Nucleus accumbens (tissue), 56 donors: ENCODE measurements around the gene ATP9B.

Experiments used
- DNase-seq, 56 donors: peaks; one replicate each; lab custom pipeline; 2025; lab: John Stamatoyannopoulos, UW

Gene ATP9B

DNA sequence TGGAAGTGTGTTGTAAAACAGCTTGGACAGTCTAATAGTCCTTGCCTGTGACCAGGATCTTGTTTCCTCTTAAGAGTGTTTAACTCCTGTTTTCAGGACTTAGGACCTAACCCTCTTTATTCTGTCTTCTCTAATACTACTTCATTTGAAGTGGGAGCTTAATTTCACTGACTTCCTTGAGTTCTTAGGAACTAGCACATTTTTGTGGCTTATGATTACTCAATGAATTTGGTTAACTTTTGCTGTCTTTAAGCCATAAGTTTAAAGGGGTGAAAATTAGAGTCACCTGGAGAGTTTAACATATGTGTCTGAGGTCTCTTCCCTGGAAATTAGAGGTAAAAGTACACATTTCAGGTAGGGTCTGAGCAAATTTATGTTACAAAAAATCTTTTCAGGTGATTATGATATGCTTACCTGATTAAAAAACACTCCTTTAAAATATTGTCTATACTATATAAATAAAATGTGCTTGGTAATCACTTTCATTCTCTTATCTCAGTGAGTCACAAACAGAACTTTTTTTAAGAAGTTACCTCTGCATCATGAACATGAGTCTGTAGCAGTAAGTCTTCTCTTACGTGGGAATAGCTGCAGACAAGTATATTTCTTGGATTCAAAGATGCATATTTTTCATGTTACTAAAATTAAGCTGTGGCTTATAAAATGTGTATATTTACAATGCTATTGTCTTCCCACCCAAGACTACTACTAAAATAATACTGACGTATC, 52.7 kb downstream of the ATP9B start:
- DNase-seq: no peak

DNA sequence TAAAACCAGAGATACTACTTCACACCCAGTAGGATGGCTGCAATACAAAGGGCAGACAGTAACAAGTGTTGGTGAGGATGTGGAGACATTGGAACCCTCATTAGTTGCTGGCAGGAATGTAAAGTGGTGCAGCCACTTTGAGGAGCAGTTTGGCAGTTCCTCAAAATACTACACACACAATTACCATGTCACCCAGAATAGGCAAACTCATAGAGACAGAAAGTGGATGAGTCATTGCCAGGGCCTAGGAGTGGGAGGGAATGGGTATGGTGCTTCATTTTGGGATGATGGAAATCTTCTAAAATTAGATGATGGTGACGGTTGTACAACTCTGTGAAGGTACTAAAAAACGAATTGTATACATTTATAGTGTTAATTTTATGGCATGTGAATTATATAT, 54.8 kb downstream of the ATP9B start:
- peak in 2 of 56 donors; percentile 14 to 17 for DNase-seq

DNA sequence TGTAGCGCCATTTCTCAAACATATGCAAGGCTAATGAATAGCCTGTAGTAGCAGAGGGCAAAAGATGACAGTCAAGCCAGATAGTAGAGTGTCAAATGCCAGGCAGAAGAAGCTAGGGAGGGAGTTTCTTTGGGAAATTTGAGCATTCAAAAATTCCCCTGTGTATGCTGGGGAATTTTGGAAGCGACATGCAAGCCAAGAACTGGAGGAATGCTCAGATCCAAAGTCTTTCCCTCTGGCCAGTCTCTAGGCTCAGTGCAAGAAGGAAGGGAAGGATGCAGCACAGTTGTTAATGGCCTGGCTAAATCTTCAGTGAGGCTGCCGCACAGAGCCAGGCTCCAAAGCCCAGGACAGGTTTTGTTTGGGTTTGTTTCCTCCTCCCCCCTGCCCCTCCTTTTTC, 59.9 kb downstream of the ATP9B start:
- DNase-seq: no peak

DNA sequence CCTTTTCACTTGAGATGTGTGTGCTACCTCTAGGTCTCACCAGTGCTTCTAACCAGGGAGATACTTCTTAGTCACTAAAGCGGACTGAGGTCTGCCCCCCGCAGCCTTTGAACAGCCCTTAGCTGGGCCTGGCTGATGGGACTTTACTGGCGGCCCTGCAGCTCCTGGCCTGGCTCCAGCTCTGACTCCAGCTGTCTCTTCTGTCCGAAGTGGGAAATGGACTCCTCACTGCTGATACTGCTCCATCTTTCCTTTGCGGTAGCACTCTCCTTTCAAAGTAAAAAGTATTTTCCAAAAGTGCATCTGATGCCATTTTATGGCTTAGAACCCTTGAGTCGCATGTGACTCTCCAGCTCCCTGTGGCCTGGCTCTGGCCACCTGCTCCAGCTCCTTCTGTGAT, 64.5 kb downstream of the ATP9B start:
- DNase-seq: peak in 10 of 56 donors; percentile 2 to 39 (median 10)

DNA sequence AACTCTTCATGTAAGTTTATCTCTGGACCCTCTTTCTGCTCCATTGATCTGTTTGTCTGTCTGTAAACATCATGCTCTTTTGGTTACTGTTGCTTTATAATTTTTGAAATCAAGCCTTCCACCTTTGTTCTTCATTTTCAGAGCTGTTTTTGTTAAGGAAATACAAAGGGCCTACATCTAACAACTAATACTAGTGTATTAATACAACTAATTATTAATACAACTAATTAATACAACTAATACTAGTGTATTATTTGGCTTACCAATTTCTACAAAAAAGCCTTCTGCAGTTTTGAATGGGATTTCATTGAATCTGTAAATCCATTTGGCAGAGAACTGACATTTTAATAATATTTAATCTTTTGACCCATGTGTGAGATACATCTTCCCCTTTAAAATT, 66.7 kb downstream of the ATP9B start:
- no peak for DNase-seq

DNA sequence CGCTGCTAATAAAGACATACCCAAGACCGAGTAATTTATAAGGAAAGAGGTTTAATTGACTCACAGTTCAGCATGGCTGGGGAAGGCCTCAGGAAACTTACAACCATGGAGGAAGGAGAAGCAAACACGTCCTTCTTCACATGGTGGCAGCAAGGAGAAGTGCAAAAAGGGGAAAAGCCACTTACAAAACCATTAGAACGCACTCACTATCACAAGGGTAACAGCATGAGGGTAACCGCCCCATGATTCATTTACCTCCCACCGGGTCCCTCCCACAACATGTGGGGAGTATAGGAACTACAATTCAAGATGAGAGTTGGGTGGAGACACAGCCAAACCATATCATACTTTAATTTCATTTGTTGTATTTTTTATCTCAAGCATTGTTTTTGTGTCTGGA, 67.5 kb downstream of the ATP9B start:
- no peak for DNase-seq

DNA sequence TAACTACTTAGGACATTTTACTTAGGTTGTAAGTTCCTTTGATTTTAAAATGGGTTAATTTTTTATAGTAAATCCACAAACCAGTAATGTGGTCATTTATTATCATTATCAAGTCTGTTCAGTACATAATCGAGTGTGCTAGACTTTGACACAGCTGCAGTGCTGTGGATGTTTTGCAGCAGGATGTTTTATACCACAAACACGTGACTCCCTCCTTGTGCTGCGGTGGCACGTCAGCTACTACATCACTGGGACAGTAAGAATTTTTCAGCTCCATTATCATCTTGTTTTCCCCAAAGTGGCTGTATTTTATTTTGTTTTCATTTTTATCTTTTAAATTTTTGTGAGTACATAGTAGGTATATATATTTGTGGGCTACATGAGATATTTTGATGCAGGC, 70.0 kb downstream of the ATP9B start:
- no peak for DNase-seq

DNA sequence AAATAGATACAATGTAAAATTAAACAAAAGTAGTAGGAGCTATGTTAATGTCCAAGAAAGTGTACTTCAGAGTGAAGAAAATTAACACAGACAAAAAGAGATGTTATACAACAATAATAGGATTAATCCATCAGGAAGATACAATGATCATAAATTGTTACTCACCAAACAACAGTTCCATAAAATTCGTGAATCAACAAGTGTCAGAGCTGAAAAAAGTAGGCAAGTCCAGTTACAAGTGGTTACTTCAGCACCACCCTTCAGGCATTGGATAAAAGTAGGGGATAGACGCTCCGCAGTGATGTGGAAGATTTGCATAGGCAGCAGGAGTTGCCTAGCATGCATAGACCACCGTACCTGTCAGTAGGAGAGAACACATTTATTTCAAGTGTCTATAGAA, 77.8 kb downstream of the ATP9B start:
- DNase-seq: no peak

DNA sequence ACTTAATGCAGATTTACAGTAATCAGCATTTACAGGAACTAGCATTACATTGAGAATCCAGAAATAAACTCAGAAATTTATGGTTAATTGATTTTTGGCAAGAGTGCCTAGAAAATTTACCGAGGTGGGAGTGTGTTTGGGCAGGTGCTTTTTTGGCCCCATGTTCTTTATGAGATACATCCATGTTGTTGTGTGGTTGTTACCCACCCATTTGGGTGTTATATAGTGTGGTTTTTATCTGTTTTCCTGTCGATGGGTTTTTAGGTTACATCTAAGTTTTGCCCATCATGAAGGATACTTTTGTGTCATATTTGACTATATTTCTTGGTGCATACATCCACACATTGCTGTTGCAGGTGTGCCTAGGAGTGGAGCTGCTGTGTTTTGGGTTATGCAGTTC, 82.0 kb downstream of the ATP9B start:
- DNase-seq: no peak

DNA sequence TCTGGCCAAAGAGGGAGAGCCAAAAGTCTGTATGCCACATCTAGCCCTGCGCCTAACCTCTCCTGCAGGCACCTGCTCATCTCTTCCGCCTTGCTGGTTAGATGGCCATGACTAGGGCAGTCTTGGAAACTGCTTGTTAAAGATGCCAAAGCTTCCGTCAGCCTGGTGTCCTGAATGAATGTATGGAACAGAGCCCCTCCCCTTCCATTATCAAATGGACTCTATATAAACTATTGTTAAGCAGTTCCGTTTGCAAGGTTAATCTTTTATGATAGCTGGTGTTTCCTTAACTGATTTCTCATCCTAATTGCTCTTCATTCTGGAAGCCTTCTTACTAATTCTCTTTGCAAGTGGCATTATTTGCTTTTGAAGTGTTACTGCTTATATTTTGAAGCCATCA, 87.1 kb downstream of the ATP9B start:
- no peak for DNase-seq

DNA sequence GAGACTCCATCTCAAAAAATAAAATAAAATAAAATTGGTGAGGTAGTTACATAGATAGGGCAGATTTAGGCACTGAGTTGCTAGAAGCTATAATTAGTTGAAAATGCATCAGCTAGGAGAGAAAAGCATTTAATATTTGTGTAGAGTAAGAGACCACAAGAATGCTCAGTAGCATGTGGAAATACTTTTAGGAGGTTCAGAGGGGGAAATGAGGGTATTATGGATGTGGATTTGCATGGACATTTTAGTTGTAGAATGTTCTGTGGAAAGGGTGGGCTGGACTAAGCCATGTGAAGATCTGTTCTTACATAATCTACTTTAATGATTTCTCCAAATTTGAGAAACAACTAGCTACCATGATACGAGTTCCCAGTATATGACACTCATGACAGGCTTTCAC, 95.5 kb downstream of the ATP9B start:
- no peak for DNase-seq

DNA sequence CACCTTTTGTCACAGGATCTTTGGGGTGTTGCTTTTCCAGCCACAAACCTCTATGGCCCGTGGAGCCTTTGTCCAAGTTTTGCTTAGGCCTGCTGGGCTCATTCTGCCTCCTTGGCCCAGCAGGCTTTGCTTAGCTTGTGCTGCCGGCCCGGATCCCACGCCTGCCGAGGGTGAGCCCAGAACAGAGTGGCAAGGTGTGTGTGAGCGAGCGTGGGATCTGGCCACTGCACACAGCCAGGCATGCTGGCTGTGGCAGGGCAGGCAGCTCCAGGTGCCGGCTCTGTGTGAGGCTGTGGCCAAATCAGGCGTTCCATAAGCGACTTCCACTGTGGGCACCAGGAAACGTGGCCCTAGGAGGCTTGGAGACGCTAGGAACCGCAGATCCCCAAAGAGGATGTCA, 97.5 kb downstream of the ATP9B start:
- no peak for DNase-seq

DNA sequence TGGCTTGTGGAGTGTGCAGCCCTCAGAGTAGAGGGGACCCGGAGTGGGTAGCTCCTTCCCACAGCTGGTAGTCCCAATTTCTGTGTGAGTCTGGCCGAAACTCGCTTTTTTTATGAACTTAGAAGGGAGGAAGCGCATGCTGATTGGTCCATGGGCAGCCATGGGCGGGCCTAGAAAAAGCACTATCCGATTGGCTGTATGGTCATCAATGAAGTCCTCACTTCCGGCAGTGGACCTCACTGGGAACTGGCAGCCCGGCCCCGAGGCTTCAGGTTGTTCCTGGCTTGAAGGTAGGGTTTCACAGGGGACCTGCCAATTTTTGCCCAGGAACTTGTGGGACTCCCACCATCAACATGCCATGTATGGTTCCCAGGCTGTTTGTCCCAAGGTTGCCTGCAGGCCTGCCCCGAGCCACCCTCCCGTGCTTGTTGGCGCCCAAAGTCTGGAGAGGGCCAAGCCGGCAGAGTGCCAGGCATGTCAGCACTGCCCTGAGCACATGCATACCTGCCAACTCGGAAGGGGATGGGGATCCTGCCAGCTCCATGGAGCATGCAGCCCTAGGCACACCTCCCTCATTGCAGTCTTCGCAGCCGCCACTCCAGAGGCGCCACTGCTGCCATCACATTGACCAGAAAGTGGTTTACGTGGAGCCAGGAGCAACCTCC, 98.5 kb downstream of the ATP9B start:
- DNase-seq: no peak

DNA sequence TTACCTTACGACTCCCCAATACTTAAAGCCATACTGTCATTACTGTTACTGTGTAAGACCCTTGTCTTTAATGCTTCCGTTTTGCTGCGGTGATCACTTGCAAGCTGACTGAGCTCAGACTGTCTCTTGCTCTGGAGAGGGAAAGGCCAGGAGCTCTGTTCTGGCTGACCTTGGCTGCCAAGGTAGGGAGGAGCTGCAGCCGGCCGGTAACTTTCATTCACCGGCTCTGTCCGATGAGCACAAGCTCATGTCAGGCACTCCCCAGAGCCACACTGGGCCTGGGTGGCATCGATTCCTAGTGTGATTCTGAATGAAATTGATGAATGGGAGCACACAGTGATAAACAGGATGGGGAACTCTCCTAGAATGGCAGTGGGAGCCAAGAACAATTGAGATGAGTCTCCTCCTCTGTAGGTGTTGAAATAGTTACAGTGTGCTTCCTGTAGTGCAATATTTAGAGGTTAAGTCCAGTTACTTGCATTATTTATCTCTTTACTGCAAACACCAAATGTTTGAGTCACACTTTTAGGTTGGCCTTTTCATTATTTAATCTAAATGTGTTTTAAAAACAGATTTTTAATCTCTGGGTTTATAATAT, 100.9 kb downstream of the ATP9B start:
- no peak for DNase-seq

DNA sequence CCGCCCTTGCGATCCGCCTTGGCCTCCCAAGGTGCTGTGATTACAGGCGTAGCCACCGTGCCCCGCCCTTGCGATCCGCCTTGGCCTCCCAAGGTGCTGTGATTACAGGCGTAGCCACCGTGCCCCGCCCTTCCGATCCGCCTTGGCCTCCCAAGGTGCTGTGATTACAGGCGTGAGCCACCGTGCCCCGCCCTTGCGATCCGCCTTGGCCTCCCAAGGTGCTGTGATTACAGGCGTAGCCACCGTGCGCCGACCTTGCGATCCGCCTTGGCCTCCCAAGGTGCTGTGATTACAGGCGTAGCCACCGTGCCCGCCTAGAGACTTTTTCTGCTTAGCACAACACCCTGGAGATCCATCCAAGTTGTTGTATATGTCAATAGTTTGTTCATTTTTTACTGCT, 103.1 kb downstream of the ATP9B start:
- DNase-seq: peak in 1 of 56 donors; percentile 5

DNA sequence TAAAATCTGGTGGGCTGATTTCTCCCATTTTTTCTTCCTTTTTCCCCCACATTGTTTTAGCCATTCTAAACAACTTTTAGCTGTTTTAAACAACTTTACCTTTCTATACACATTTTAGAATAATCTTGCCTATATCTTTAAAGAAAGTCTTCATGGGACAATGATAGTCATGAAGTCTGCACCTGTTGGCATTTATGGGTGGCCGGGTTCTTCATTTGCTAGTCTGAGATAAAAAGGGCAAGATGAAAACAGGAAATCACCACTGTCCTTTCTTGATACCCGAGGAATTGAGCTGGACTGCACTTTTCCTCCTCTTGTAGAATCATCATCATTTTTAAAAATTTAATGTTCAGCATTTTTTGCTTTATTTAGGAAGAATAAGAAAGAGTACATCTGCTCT, 104.5 kb downstream of the ATP9B start:
- no peak for DNase-seq

DNA sequence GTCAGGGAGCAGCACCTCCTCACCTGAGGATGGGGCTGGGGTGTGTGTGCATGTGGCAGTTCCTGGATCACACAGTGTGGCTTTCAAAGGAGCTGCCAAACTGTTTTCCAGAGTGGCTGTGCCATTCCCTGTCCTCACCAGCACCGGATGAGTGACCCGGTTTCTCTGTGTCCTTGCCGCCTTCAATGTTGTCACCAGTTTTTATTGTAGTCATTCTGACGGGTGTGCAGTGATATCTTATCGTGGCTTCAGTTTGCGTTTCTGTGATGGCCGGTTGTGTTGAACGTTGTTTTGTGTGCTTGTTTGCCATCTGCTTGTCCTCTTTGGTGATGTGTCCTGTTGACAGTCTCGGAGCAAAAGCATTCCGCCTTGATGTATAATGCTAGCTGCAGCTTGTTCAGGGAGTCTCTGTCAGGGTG, 108.9 kb downstream of the ATP9B start:
- DNase-seq: no peak

DNA sequence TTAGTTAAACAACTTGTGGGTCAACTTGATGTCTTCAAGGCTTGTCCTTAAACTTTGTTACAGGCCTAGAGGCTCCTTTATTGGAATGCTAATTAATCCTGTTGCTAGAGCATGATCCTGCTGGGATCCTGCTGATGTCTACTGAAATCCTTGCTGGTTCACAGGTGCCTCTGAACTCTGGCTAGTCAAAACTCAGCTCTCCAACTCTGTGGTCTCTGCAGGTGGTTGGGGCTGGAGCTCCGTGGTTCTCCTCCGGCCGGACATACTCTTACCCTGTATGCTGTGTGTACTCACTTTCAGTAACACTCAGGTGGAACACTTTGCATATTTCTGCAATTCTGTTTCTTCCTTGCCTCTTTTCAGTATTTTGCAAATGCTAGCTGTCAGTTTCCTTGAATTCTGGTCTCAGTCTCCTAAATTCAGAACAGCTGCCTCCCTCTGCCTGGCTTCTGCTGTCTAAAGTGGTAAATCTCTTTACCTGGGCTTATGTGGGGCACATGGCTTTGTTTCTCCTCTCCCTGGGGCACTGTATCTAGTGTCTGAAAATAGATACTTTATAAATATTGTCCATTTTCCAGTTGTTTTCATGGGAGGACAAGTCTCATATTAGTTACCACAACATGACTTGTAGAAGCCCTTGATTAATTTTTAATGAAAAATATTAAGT, 113.0 kb downstream of the ATP9B start:
- DNase-seq: no peak

DNA sequence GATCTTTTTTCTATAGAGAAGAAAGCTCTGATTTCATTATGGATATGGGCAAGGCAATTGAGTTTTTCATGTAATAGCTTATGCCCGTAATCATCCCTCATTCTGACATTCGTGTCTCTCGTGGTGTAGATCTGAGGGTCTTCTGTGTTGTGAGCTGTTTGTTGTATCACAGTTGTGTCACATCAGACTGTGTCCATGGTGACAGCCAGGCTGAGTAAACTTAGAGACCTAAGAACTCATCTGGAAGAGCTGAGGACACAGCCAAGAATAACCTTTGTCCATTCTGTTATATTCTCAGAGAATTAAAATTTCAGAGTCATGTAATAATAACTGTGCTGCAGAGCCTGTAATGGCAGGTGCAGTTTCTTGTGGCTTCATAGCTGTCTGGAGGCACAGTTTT, 116.5 kb downstream of the ATP9B start:
- no peak for DNase-seq

DNA sequence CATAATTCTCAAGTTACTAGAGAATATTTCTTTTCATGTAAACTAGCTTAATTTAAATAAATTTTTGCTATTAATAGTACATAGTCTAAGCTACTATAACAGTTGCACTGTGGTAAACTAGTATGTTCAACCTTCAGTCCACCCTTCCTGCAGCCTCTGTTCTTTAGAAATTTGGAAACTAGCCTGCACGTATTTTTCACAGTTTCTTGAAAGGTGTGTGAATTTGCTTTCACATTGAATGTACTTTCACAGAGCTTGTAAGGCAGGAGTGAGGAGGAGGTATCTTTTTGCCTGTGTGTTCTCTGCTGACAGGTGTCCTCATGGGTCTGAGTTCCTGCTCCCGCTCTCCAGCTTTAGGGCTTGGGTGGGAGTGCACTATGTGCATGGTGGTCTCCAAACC, 117.5 kb downstream of the ATP9B start:
- DNase-seq: no peak

DNA sequence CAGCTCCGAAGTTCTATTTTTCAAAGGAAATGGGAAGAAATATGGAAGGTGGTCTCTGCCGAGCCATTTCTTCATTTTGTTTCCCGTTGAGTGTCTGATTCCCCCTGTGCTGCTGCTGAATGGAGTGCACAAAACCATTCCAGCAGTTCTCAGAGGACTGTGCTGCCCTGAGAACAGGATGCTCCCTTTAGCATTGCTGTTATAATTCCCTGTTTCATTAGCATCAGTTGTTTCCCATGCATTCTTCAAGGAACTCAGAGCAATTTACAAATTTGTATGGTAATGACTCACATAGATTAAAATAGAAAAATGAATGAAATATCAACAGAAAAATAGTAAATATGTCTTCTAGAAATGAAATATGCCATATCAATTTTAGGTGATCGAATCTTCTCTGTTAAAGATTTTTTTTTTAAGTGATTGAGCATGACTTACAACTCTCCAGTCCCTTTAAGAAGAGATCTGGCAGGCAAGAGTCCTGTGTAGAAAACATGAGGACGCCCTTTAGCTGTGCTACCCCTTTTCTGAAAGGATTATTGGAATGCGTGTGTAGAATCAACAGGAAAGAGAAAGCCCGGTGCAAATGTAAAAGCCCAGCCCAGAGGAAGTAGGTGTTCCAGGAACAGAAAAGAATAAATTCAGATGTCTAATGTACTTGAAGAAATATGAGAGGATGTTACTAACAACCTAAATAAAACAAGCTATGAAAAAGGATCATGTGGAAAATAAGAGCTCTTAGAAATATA, 118.5 kb downstream of the ATP9B start:
- DNase-seq: no peak
